Prostate gland (tissue), 2 donors: ENCODE results near the gene DXO.
"Not testable (repeated sequence)": the region's sequence is repeated elsewhere in the genome, so short reads cannot be mapped to it uniquely, and the experiment has no call there.

ENCODE experiments used
- POLR2AphosphoS5 ChIP-seq: sonication (generic); formaldehyde crosslinking; IDR thresholded peaks from one replicate; pipeline ENCODE4 v1.6.1; 2017; ENCODE audit warnings: antibody characterized with exemption
- TF ChIP-seq, protein P1 (sequence below), 4 experiments: fragments of 200-600 bp in 2 of 4; fragments of 450-650 bp in 2 of 4; sonication (generic) in 2 of 4; IDR thresholded peaks; 1 replicate in 3 of 4; 2 replicates in 1 of 4; pipeline ENCODE4 v1.5.1; 2016 to 2019; ENCODE audit warnings: antibody characterized with exemption in 4 of 4, mild to moderate bottlenecking in 2 of 4, moderate library complexity in 2 of 4

DNA sequence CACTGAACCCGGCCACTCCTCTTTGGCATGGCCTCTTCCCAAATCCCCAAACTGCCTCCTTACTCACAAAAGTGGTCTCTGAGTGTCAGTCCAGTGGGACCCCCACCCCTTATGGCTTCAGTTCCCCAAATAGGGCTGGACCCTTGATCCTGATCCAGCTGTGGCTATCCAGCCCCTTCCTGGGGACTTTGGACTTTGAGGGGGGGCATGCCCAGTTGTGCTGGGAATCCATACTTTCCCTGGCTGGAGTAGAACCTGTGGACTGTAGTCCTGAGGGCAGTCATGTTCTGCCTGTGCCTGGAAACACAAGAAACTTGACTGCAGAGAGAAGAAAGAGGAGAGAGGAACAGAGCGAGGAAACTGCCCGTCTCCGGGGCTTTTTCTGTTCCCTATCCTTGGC, 32.5 kb upstream of the DXO start:
- TF ChIP-seq, protein P1, sequence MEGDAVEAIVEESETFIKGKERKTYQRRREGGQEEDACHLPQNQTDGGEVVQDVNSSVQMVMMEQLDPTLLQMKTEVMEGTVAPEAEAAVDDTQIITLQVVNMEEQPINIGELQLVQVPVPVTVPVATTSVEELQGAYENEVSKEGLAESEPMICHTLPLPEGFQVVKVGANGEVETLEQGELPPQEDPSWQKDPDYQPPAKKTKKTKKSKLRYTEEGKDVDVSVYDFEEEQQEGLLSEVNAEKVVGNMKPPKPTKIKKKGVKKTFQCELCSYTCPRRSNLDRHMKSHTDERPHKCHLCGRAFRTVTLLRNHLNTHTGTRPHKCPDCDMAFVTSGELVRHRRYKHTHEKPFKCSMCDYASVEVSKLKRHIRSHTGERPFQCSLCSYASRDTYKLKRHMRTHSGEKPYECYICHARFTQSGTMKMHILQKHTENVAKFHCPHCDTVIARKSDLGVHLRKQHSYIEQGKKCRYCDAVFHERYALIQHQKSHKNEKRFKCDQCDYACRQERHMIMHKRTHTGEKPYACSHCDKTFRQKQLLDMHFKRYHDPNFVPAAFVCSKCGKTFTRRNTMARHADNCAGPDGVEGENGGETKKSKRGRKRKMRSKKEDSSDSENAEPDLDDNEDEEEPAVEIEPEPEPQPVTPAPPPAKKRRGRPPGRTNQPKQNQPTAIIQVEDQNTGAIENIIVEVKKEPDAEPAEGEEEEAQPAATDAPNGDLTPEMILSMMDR (IDR thresholded peaks at IDR 0.05) = not testable (repeated sequence)
- not testable (repeated sequence) for TF ChIP-seq POLR2AphosphoS5
